Stimulated activated CD8-positive, alpha-beta memory T cell treated with anti-CD3 and anti-CD28 coated beads, Interleukin-7, amount 100 ng/mL, for 24 hours (primary cell): Measurements from ENCODE around the gene SPINT4.

ENCODE experiments used
- DNase-seq: peaks from one replicate; pipeline ENCODE4 v3.0.0-alpha.2; 2020; ENCODE audit warnings: low read depth

SPINT4 gene

GRCh38 chr20:45765307-45765875 is 43.2 kb downstream of the SPINT4 start:
- no peak for DNase-seq

GRCh38 chr20:45765980-45766379 is 43.8 kb downstream of the SPINT4 start:
- DNase-seq = no peak

DNA sequence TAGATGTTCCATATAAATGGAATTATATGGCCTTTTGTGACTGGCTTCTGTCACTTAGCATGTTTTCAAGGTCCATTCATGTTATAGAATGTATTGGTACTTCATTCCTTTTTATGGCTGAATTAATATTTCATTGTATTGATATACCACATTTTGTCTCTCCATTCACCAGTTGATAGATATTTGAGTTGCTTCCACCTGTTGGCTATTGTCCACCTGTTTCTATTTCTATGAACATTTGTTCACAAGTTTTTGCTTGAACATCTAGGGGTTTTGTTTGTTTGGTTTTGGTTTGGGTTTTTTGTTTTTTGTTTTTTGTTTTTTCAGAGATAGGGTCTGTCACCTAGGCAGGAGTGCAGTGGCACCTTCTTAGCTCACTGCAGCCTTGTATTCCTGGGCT is 46.3 kb downstream of the SPINT4 start:
- DNase-seq = no peak

- peak; percentile 65 for DNase-seq
These were observed 49.1 kb downstream of the SPINT4 start for GRCh38 chr20:45771182-45771759.

GRCh38 chr20:45772693-45773092 is 50.5 kb downstream of the SPINT4 start:
- no peak for DNase-seq

DNA sequence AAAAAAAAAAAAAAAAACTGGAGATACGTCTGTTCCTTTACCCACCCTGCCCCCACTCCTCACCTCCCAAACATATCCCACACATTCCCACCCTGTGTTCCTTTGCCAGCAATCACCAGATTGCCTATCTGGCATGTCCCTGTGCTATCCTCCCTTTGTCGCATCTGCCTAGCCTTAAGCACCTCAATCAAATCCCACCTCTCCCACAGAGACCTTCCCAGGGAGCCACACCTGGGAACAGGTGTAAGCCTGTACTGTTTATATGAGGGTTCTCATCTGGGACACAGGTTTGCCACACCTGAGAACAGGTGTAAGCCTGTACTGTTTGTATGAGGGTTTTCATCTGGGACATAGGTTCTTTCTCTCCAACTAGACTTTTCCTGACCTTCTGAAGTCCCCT is 52.8 kb downstream of the SPINT4 start:
- DNase-seq = no peak

GRCh38 chr20:45775411-45775810 is 53.3 kb downstream of the SPINT4 start:
- no peak for DNase-seq
